ENCODE data around the gene TTLL8.
"Not testable (repeated sequence)": the region's sequence is repeated elsewhere in the genome, so short reads cannot be mapped to it uniquely, and the experiment has no call there.

Gene TTLL8

GRCh38 chr22:49991907-49992533 lies 66.1 kb downstream of the TTLL8 start:
- H3K4me3 ChIP-seq (replicated peaks; ENCODE audit: low read depth, low read length): no peak overlapping the region
- TF ChIP-seq CTCF (IDR thresholded peaks at IDR 0.05; ENCODE audit: low read depth, low read length, missing control alignments): no peak
- no peak for DNase-seq (ENCODE audit: extremely low read depth, low read depth)

DNA sequence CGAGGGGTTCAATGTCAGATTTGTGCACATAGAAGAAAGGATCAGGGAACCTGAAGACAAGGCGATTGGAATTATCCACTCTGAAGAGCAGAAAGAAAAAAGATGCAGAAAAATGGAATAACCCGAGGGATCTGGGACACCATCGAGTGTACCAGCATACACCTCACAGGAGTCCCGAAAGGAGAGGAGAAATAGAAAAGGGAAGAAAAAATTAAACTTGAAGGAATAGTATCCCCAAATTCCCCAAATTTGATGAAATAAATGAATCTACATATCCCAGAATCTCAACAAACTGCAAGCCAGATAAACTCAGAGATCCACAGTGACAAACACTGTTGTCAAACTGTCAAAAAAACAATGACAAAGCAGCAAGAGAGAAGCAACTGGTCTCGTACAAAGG lies 66.9 kb downstream of the TTLL8 start:
- H3K4me3 ChIP-seq (replicated peaks; ENCODE audit: low read depth, low read length): no peak overlapping the region
- TF ChIP-seq CTCF (IDR thresholded peaks at IDR 0.05; ENCODE audit: low read depth, low read length, missing control alignments): no peak
- DNase-seq (ENCODE audit: extremely low read depth, low read depth): no peak

GRCh38 chr22:49989826-49990225 lies 68.3 kb downstream of the TTLL8 start:
- not testable (repeated sequence) for H3K4me3 ChIP-seq (replicated peaks; ENCODE audit: low read depth, low read length); DNase-seq (ENCODE audit: extremely low read depth, low read depth)

DNA sequence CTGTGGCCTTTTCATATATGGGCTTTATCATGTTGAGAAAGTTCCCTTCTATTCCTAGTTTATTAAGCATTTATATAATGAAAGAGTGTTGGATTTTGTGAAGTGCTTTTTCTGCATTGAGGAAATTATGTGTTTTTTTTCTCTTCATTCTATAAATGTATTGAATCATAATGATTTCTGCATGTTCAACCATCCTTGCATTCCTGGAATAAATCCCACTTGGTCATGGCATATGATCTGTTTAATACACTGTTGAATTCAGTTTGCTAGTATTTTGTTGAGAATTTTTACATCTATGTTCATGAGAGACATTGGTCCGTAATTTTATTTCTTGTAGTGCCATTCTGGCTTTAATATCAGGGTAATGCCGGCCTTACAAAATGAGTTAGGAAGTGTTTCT lies 71.8 kb downstream of the TTLL8 start:
- no peak for DNase-seq (ENCODE audit: extremely low read depth, low read depth)
- TF ChIP-seq CTCF (IDR thresholded peaks at IDR 0.05; ENCODE audit: low read depth, low read length, missing control alignments): no peak
- H3K4me3 ChIP-seq (replicated peaks; ENCODE audit: low read depth, low read length): no peak overlapping the region

DNA sequence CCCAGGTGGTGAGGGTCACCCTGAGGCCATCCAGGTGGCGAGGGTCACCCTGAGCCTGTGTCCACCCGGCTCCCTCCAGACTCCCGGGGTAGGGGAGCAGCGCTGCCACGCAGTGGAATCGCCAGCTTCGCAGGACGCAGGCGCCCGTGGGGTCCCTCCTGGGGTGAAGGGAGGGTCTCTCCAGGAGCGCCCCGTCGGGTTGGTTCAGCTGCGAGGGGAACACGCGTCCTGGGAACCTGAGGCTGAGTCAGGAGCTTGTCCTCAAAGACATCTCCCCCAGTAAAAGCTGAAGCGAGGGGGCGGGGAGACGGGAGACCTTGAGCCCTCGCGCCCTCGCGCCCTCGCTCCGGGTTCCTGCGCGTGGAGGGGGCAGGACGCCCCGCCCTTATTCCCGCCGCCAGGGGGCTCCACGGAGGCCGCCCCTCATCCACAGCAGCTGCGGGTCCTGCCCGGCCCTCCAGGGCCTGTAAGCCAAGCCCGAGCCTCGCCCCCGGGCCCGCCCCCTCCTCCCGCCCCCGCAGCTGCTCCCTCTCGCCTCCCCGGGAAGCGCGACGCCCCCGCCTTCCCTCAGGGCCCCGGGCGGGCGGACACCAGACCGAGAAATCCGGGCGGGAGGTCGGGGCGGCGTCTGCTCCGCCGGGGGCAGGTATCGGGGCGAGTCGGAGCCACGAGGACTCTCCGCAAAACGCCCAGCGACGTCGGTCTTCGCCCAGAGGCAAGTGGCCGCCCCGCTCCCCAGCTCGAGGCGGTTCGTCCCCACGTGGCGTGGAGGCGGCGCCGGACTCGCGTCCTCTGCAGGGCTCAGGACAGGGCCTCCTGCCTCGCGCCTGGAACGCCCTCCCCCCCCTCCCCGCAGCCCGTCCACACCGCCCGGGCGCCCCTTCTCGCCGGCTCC lies 74.7 kb downstream of the TTLL8 start:
- no peak overlapping the region for H3K4me3 ChIP-seq (replicated peaks; ENCODE audit: low read depth, low read length)
- DNase-seq (ENCODE audit: extremely low read depth, low read depth): no peak

GRCh38 chr22:49981799-49982198 lies 76.3 kb downstream of the TTLL8 start:
- not testable (repeated sequence) for DNase-seq (ENCODE audit: extremely low read depth, low read depth); H3K4me3 ChIP-seq (replicated peaks; ENCODE audit: low read depth, low read length)

More for the DNA sequence above, 74.7 kb downstream of the TTLL8 start:
- peak; percentile 28 for TF ChIP-seq CTCF (IDR thresholded peaks at IDR 0.05; ENCODE audit: low read depth, low read length, missing control alignments)

- TF ChIP-seq CTCF (IDR thresholded peaks at IDR 0.05; ENCODE audit: low read depth, low read length, missing control alignments): peak; percentile 76
- H3K4me3 ChIP-seq (replicated peaks; ENCODE audit: low read depth, low read length): no peak overlapping the region
- DNase-seq (ENCODE audit: extremely low read depth, low read depth): no peak
Measured at GRCh38 chr22:49979587-49980264, 78.4 kb downstream of the TTLL8 start.

Data from HFF-Myc (cell line).